GM10266 (cell line): ENCODE data around the gene HSBP1.

Source experiments
- DNase-seq: peaks from one replicate; pipeline ENCODE4 v3.0.0; 2012; ENCODE audit errors: extremely low spot score
- CTCF ChIP-seq: IDR thresholded peaks from 2 replicates; pipeline ENCODE4 v1.5.1; 2012; ENCODE audit warnings: mild to moderate bottlenecking, low read depth; ENCODE audit not compliant: control insufficient read depth, insufficient read depth; ENCODE audit errors: missing control alignments

HSBP1 gene

DNA sequence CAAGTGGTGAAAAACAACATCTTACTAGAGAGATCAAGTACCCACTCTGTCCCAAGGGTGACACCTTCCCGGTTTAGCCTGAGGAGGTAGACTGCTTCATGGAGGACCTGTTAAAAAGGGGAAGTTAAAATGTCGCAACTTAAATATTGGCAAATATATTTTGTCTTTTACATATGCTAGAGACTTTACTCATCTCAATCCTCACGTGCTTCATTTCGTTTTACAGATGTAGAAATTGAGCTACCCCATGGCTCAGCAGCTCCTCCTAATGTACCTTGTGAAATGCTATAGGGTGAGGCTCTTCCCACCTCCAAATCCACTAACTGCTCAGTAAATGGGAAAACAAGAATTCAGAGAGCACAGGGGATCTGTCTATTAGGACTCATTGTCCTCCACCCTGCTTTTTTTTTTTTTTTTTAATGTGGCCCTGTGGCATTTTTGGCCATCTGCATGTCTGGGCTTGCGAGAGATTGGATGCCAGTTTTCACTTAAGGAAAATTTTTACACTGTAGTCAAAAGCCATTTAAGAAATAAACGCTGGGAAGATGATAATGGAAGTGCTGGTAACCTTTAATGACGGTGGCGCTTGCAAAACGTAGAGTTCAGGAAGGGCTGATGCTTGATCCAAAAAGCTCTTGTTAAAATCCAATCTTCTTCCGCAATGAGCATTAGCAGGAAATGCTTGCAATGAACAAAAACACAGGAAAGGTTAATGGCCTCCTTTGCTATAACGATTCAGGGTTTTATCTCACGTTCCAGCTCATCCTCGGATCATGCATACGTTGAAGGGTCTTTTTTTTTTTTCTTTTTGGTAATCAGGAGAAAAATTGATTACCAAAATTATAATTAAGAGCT lies 39.8 kb downstream of the HSBP1 start:
- no peak for TF ChIP-seq CTCF
- no peak for DNase-seq

GRCh38 chr16:83849421-83849820 lies 41.6 kb downstream of the HSBP1 start:
- no peak for TF ChIP-seq CTCF

GRCh38 chr16:83850947-83851346 lies 43.2 kb downstream of the HSBP1 start:
- no peak for DNase-seq
- TF ChIP-seq CTCF: no peak

More at GRCh38 chr16:83849421-83849820, 41.6 kb downstream of the HSBP1 start:
- no peak for DNase-seq

- no peak for TF ChIP-seq CTCF
- DNase-seq: no peak
Measured at GRCh38 chr16:83851473-83851872, 43.7 kb downstream of the HSBP1 start.

DNA sequence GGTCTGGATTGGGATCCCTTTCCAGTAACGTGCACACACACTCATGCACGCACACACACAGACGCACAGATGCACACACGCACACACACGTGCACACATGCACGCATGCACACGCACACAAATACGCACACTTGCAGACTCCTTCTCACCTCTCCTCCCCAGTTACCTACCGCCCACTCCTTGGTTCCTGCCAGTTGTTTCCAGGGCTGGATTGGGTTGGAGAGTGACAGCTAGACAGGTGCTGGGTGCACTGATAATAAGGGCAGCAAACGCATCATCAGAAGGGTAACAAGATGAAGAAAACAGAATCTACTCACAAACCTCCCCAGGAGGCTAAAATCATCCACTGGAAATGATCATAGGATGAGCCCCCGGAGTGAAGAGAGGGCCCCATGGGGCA lies 45.0 kb downstream of the HSBP1 start:
- DNase-seq: no peak
- no peak for TF ChIP-seq CTCF

GRCh38 chr16:83853834-83854233 lies 46.1 kb downstream of the HSBP1 start:
- no peak for TF ChIP-seq CTCF
- DNase-seq: no peak

DNA sequence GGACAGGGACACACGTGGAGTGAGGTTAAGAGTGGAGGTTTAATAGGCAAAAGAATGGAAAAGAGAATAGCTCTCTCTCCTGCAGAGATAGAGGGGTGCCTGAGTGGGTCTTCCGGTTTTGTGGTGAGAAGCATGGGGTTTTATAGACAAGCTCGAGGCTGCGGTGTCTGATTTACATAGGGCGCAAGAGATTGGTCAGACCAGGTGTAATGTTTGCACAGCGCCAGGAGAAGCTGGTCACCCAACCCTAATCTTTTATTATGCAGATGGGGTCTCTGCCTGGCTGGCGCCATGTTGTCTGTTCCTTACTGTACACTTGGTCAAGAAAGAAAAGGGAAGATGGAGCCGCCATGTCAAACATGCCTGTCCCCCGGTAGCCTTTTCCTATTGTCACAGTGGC lies 46.6 kb downstream of the HSBP1 start:
- DNase-seq: no peak
- no peak for TF ChIP-seq CTCF
